Measurements from ENCODE around the gene DUSP8.
"Not testable (repeated sequence)": the region's sequence is repeated elsewhere in the genome, so short reads cannot be mapped to it uniquely, and the experiment has no call there.

DUSP8 gene

DNA sequence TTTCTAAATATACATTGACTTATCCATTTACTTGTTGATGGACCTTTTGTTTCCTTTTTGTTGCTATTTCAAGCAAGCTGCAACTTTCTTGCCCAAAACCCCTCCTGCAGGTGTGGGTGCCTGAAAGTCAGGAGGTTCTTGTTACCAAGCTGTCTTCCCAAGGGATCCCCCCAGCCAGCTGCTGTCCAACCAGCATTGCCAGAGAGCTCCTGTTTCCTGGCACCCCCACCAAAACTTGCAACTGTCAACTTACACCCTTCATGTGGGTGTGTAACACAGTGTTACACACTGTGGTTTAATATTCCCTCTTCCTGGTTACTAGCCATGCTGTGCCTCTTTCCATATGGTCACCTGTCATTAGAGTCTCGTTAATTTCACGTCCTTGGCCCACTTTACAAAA is 14.6 kb upstream of the DUSP8 start:
- TF ChIP-seq, protein P1, sequence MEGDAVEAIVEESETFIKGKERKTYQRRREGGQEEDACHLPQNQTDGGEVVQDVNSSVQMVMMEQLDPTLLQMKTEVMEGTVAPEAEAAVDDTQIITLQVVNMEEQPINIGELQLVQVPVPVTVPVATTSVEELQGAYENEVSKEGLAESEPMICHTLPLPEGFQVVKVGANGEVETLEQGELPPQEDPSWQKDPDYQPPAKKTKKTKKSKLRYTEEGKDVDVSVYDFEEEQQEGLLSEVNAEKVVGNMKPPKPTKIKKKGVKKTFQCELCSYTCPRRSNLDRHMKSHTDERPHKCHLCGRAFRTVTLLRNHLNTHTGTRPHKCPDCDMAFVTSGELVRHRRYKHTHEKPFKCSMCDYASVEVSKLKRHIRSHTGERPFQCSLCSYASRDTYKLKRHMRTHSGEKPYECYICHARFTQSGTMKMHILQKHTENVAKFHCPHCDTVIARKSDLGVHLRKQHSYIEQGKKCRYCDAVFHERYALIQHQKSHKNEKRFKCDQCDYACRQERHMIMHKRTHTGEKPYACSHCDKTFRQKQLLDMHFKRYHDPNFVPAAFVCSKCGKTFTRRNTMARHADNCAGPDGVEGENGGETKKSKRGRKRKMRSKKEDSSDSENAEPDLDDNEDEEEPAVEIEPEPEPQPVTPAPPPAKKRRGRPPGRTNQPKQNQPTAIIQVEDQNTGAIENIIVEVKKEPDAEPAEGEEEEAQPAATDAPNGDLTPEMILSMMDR (IDR thresholded peaks at IDR 0.05) = no peak
- Histone ChIP-seq H3K27ac (no peak overlapping the region), H3K36me3 (no peaks in the 10 kb centered on the region), H3K4me1 (no peaks in the 10 kb centered on the region), H3K4me3 (no peak overlapping the region), H3K9me3 (no peaks in the 10 kb centered on the region), H3K27me3 (no peaks in the 10 kb centered on the region)
- intact Hi-C loops (cut with DNase I; ENCODE audit: low total_unique reads) = no loop called here
- peak in 1 of 2 donors; percentile 5 for DNase-seq

DNA sequence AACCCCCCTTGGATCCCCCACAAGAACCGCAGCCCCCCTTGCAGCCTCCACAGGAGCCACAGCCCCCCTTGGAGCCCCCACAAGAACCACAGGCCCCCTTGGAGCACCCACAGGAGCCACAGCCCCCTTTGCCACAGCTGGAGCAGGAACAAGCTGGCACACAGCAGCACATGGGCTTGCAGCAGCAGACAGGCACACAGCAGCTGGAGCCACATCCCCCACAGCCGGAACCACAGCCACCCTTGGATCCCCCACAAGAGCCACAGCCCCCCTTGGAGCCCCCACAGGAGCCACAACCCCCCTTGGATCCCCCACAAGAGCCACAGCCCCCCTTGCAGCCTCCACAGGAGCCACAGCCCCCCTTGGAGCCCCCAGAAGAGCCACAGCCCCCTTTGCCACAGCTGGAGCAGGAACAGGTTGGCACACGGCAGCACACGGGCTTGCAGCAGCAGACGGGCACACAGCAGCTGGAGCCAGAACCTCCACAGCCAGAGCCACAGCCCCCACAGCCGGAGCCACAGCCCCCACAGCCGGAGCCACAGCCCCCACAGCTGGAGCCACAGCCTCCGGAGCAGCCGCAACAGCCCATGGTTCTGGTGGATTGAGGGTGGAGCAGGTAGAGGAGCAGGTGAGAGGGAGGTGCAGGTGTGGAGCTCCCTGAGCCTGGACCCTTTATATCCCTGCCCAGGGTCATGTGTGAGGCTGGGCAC is 12.7 kb upstream of the DUSP8 start, which contains the start of gene KRTAP5-1:
Gene KRTAP5-1 (minus strand): TSS at position 623 of the 710 bp plus-strand sequence. CDS start 34 bp downstream, at position 589.
- H3K9me3 ChIP-seq; intact Hi-C loops (cut with DNase I; ENCODE audit: low total_unique reads); H3K27ac ChIP-seq; H3K36me3 ChIP-seq; H3K4me3 ChIP-seq; H3K27me3 ChIP-seq; H3K4me1 ChIP-seq: not testable (repeated sequence)
- DNase-seq = peak in 1 of 2 donors; percentile 31

DNA sequence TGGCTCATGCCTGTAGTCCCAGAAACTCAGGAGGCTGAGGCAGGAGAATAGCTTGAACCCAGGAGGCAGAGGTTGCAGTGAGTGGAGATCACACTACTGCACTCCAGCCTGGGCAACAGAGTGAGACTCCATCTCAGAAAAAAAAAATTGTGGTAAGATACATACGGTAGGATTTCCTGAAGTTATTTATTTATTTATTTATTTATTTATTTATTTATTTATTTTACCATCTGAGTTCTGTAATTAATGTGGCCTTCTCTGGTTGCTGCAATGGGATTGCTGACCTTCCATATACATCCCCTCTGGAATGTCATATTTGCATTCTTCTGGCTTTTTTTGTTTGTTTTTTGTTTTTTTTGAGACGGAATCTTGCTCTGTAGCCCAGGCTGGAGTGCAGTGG is 10.8 kb upstream of the DUSP8 start:
- H3K27ac ChIP-seq; H3K27me3 ChIP-seq; H3K36me3 ChIP-seq; H3K9me3 ChIP-seq; H3K4me1 ChIP-seq; intact Hi-C loops (cut with DNase I; ENCODE audit: low total_unique reads); DNase-seq; H3K4me3 ChIP-seq: not testable (repeated sequence)

DNA sequence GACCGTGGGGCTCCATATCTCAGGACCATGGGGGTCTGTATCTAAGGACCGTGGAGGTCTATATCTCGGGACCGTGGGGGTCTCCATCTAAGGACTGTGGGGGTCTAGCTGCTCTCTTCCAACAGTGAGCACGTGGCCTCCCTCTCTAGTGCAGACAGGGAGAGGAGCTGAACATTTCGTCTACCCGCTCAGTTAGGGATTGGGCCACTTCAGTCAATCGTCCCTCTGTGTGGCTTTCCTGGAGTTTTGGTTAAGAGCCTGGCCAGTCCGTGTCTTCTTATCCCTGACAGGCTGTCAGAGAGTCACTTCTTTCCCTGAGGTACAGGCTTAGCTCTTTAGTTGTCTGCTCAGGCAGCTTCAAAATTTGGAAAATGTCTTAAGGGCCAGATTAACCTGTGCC is 9.9 kb upstream of the DUSP8 start:
- peak in 1 of 2 donors; percentile 33 for DNase-seq
- no peaks in the 10 kb centered on the region for H3K4me1 ChIP-seq
- H3K9me3 ChIP-seq = peaks cover 0 to 8% (median 7%) of the 10 kb centered on the region in 3 donors
- H3K27me3 ChIP-seq = no peaks in the 10 kb centered on the region
- intact Hi-C loops (cut with DNase I; ENCODE audit: low total_unique reads) = no loop called here
- no peak overlapping the region for H3K27ac ChIP-seq
- TF ChIP-seq, protein P1 (IDR thresholded peaks at IDR 0.05) = no peak
- H3K36me3 ChIP-seq = no peaks in the 10 kb centered on the region
- no peak overlapping the region for H3K4me3 ChIP-seq

DNA sequence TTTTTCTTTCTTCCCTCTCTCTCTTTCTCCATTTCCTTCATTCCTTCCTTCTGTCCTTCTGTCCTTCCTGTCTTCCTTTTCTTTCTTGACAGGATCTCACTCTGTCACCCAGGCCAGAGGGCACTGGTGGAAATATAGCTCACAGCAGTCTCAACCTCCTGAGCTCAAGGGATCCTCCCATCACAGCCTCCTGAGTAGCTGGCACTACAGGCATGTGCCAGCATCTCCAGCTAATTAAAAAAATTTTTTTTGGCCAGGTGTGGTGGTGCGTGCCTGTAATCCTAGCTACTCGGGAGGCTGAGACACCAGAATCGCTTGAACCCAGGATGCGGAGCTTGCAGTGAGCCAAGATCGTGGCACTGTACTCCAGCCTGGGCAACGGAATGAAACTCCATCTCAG is 4.8 kb upstream of the DUSP8 start:
- intact Hi-C loops (cut with DNase I; ENCODE audit: low total_unique reads) = loop anchor here (10.0 kb wide), 1 partner anchor 122 kb away; no protein-coding TSS in a partner anchor
- peak in 1 of 2 donors; percentile 45 for DNase-seq
- no peak overlapping the region for H3K4me3 ChIP-seq
- TF ChIP-seq, protein P1 (IDR thresholded peaks at IDR 0.05) = no peak
- no peak overlapping the region for H3K27ac ChIP-seq
- no peaks in the 10 kb centered on the region for H3K27me3 ChIP-seq
- H3K4me1 ChIP-seq = peaks cover 0 to 24% (median 23%) of the 10 kb centered on the region in 4 donors
- H3K9me3 ChIP-seq = peaks cover 0 to 8% (median 7%) of the 10 kb centered on the region in 3 donors
- H3K36me3 ChIP-seq = no peaks in the 10 kb centered on the region

DNA sequence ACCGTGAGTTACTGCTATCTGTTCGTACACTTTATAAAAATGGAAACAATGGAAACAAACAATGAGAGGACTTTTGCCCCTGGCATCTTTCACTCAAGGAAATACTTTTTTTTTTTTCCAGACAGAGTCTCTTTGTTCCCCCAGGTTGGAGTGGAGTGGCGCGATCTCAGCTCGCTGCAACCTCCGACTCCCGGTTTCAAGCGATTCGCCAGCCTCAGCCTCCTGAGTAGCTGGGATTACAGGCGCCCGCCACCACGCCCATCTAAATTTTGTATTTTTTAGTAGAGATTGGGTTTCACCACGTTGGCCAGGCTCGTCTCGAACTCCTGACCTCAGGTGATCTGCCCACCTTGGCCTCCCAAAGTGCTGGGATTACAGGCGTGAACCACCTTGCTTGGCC is 3.7 kb upstream of the DUSP8 start:
- H3K9me3 ChIP-seq, H3K4me3 ChIP-seq, H3K27ac ChIP-seq, H3K36me3 ChIP-seq, DNase-seq, H3K27me3 ChIP-seq: not testable (repeated sequence)
- H3K4me1 ChIP-seq = peaks cover 0 to 31% (median 30%) of the 10 kb centered on the region in 4 donors
- intact Hi-C loops (cut with DNase I; ENCODE audit: low total_unique reads) = loop anchor here (10.0 kb wide), 1 partner anchor 121 kb away; no protein-coding TSS in a partner anchor

DNA sequence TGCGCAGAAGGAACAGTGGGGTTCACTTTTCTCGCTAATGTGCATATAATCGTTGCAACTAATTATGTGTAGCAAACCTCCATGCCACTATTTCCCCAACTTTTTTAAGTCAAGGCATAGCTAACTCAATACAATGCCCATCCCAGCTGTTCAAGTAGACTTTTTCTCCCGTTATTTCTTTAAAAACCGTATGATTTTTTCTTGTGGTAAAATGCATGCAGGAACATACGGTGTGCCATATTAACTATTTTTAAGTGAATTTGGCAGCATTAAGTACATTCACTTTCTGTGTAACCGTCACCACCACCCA is 2.8 kb upstream of the DUSP8 start:
- Histone ChIP-seq H3K27ac (no peak overlapping the region), H3K4me3 (no peak overlapping the region), H3K36me3 (no peaks in the 10 kb centered on the region), H3K27me3 (no peaks in the 10 kb centered on the region), H3K9me3 (peaks cover 0 to 8% (median 7%) of the 10 kb centered on the region in 3 donors), H3K4me1 (peaks cover 0 to 40% (median 38%) of the 10 kb centered on the region in 4 donors)
- no peak for DNase-seq
- intact Hi-C loops (cut with DNase I; ENCODE audit: low total_unique reads) = loop anchor here (1.0 to 10.0 kb wide), 2 partner anchors 31 to 120 kb away; no protein-coding TSS in a partner anchor
- TF ChIP-seq, protein P1 (IDR thresholded peaks at IDR 0.05) = no peak

Measured in tibial artery (tissue), 4 donors.